ENCODE results near the gene CC2D1A.

GRCh38 chr19:13883516-13884064 is 22.4 kb upstream of the CC2D1A start:
- no peak for TF ChIP-seq POLR2AphosphoS5 (IDR thresholded peaks at IDR 0.05; ENCODE audit: borderline replicate concordance, low read depth, low read length)
- no peak for TF ChIP-seq EZH2 (IDR thresholded peaks at IDR 0.05)
- no peak for TF ChIP-seq FOXP2 (optimal IDR thresholded peaks at IDR 0.05; ENCODE audit: control extremely low read depth, extremely low read length, insufficient read depth)
